ENCODE results near the gene SMC6.

Gene SMC6

GRCh38 chr2:17630089-17630488 is 123.5 kb downstream of the SMC6 start:
- in situ Hi-C loops (cut with MboI; ENCODE audit: low pct_unique_long_range_greater_than_20kb, low sequenced_read_pairs, unreplicated experiment): no loop called here
- no peak for TF ChIP-seq CTCF (IDR thresholded peaks at IDR 0.05; ENCODE audit: extremely low read depth, insufficient read depth, missing control alignments)
- no peak for DNase-seq (ENCODE audit: low spot score)

- DNase-seq (ENCODE audit: low spot score): peak; percentile 26
- in situ Hi-C loops (cut with MboI; ENCODE audit: low pct_unique_long_range_greater_than_20kb, low sequenced_read_pairs, unreplicated experiment): no loop called here
- TF ChIP-seq CTCF (IDR thresholded peaks at IDR 0.05; ENCODE audit: extremely low read depth, insufficient read depth, missing control alignments): no peak
Measured at GRCh38 chr2:17628349-17629261, 125.0 kb downstream of the SMC6 start.

DNA sequence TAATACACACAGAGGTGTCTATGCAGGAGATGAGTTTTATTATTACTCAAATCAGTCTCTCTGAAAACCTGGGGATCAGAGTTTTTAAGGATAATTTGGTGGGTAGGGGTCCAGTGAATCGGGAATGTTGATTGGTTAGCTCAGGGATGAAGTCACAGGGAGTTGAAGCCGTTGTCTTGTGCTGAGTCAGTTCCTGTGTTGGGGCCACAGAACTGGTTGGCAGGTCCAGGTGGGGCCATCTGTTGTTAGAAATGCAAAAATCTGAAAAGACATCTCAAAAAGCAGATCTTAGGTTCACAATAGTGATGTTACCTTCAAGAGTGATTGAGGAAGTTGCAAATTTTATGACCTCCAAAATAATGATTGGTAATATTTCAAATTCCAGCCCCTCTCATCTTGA is 126.2 kb downstream of the SMC6 start:
- no peak for DNase-seq (ENCODE audit: low spot score)
- in situ Hi-C loops (cut with MboI; ENCODE audit: low pct_unique_long_range_greater_than_20kb, low sequenced_read_pairs, unreplicated experiment): no loop called here
- no peak for TF ChIP-seq CTCF (IDR thresholded peaks at IDR 0.05; ENCODE audit: extremely low read depth, insufficient read depth, missing control alignments)

DNA sequence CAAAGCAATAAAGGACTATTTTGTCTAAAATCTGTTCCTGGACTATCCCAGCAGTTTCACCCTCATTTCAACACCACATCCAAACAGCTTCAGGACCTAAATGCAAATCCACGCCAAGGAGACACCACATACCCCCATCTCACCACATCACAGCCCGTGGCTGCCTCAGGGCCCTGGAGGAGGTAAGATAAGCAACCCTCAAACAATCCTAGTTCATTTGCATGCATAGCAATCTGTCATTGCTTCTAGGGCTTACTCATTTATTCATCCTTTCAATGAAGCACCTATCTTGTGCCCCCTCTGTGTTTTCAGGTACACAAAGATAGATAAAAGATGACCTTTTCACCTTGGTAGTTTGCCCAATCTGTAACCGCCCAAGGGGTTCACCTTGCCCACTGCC is 126.6 kb downstream of the SMC6 start:
- no peak for DNase-seq (ENCODE audit: low spot score)
- in situ Hi-C loops (cut with MboI; ENCODE audit: low pct_unique_long_range_greater_than_20kb, low sequenced_read_pairs, unreplicated experiment): no loop called here

DNA sequence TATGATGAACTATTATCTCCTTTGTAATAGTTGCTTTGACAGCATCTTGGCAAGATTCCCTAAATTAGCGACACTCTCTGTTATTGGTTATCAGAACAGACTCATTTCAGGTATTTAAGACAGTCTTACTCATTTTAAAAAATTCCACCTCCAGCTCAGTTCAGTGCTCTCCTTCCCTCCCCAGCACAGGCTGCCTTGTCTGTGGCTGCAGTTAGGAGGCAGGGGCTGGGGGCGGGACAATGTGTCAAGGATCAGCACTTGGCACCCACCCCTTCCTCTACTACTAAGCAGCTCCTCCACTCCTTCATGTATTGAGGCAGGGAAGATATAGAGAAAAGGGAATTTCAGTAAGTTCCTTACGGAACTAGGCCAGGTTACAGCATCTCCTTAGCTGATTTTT is 128.2 kb downstream of the SMC6 start:
- TF ChIP-seq CTCF (IDR thresholded peaks at IDR 0.05; ENCODE audit: extremely low read depth, insufficient read depth, missing control alignments): no peak
- in situ Hi-C loops (cut with MboI; ENCODE audit: low pct_unique_long_range_greater_than_20kb, low sequenced_read_pairs, unreplicated experiment): no loop called here
- no peak for DNase-seq (ENCODE audit: low spot score)

More for the DNA sequence above, 126.6 kb downstream of the SMC6 start:
- no peak for TF ChIP-seq CTCF (IDR thresholded peaks at IDR 0.05; ENCODE audit: extremely low read depth, insufficient read depth, missing control alignments)

DNA sequence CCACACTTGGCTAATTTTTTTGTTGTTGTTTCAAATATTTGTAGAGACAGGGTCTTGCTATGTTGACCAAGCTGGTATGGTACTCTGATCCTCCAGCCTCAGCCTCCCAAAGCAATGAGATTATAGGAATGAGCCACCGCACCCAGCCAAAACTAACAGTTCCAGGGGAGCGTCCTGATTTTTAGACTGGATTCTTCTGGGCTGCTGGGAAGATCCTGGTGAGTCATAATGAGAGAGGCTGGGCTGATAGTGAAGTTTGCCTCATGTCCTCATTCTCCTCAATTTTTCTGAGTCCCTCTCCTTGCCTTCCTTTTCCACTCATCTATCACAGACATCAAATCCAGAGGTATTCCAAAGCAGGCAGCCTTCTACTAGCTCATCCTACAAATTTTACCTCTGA is 131.8 kb downstream of the SMC6 start:
- no peak for TF ChIP-seq CTCF (IDR thresholded peaks at IDR 0.05; ENCODE audit: extremely low read depth, insufficient read depth, missing control alignments)
- in situ Hi-C loops (cut with MboI; ENCODE audit: low pct_unique_long_range_greater_than_20kb, low sequenced_read_pairs, unreplicated experiment): no loop called here
- no peak for DNase-seq (ENCODE audit: low spot score)

Measured in GM13977 (cell line).